Measurements from ENCODE around the gene SOWAHC.

Gene SOWAHC

GRCh38 chr2:109663721-109664120 is 49.6 kb downstream of the SOWAHC start:
- no peak overlapping the region for H3K4me3 ChIP-seq (ENCODE audit: low read length in 2 of 2)
- H3K27me3 ChIP-seq (ENCODE audit: control insufficient read depth in 2 of 2, insufficient read depth in 2 of 2, low read length in 2 of 2): no peaks in the 10 kb centered on the region
- no peaks in the 10 kb centered on the region for H3K4me1 ChIP-seq (ENCODE audit: control insufficient read depth in 2 of 2, insufficient read depth in 2 of 2, low read length in 2 of 2)
- H3K9ac ChIP-seq (ENCODE audit: low read depth in 1 of 2, low read length in 2 of 2): no peak overlapping the region
- no peak overlapping the region for H3K27ac ChIP-seq (ENCODE audit: low read depth in 2 of 2, low read length in 2 of 2)
- H3K9me3 ChIP-seq (ENCODE audit: control insufficient read depth in 2 of 2, low read length in 2 of 2): no peaks in the 10 kb centered on the region
- no peaks in the 10 kb centered on the region for H3K36me3 ChIP-seq (ENCODE audit: control insufficient read depth in 2 of 2, insufficient read depth in 2 of 2, low read length in 2 of 2)

GRCh38 chr2:109666466-109666865 is 52.3 kb downstream of the SOWAHC start:
- Histone ChIP-seq H3K9ac (ENCODE audit: low read depth in 1 of 2, low read length in 2 of 2) (no peak overlapping the region), H3K4me3 (ENCODE audit: low read length in 2 of 2) (no peak overlapping the region), H3K27ac (ENCODE audit: low read depth in 2 of 2, low read length in 2 of 2) (no peak overlapping the region)

More at GRCh38 chr2:109666466-109666865, 52.3 kb downstream of the SOWAHC start:
- Histone ChIP-seq H3K27me3 (ENCODE audit: control insufficient read depth in 2 of 2, insufficient read depth in 2 of 2, low read length in 2 of 2) (no peaks in the 10 kb centered on the region), H3K4me1 (ENCODE audit: control insufficient read depth in 2 of 2, insufficient read depth in 2 of 2, low read length in 2 of 2) (no peaks in the 10 kb centered on the region), H3K36me3 (ENCODE audit: control insufficient read depth in 2 of 2, insufficient read depth in 2 of 2, low read length in 2 of 2) (no peaks in the 10 kb centered on the region), H3K9me3 (ENCODE audit: control insufficient read depth in 2 of 2, low read length in 2 of 2) (no peaks in the 10 kb centered on the region)

Data from mucosa of rectum (tissue), 2 donors.